B cell (primary cell): ENCODE measurements around the gene KREMEN2. TPM values are rescaled to one million over a fixed set of nuclear protein-coding genes. Genes with fewer than 3 reads are reported as not detected.

Experiments used
- ATAC-seq: fragments of 200-7000 bp; cut with Tn5 transposase; one replicate; pipeline ENCODE4 v1.10.0; 2021; ENCODE audit warnings: low read depth, mild to moderate bottlenecking, moderate number of reproducible peaks, moderate library complexity
- CTCF ChIA-PET: fragments of 350-600 bp; sonication (Branson Sonifier 250); formaldehyde crosslinking; loops from one replicate; lab custom pipeline; 2021; ENCODE audit warnings: antibody characterized with exemption, inconsistent platforms; lab: Charles Lee
- POLR2A ChIA-PET: fragments of 350-600 bp; sonication (Branson Sonifier 250); formaldehyde crosslinking; loops from one replicate; lab custom pipeline; 2021; ENCODE audit warnings: antibody characterized with exemption; lab: Charles Lee
- DNase-seq: peaks from one replicate; pipeline ENCODE4 v3.0.0; 2013
- H2AFZ ChIP-seq: 2 replicates; pipeline ENCODE4 v1.6.1; 2012; ENCODE audit warnings: mild to moderate bottlenecking, low read depth, low read length; ENCODE audit not compliant: insufficient read depth, poor library complexity, severe bottlenecking
- H3K27ac ChIP-seq, 2 donors: 1 replicate in 1 of 2; 2 replicates in 1 of 2; pipeline ENCODE4 v1.5.1; 2012 to 2013; ENCODE audit warnings: low read length in 2 of 2, mild to moderate bottlenecking in 2 of 2, moderate library complexity in 1 of 2
- H3K27me3 ChIP-seq, 4 experiments: fragments of 200-600 bp in 1 of 4; sonication (generic) in 1 of 4; replicated peaks in 1 of 4; 1 replicate in 2 of 4; 2 replicates in 2 of 4; pipeline versions ENCODE4 v1.6.1 to v1.7.0; 2013 to 2016; ENCODE audit warnings: low read length in 3 of 4, mild to moderate bottlenecking in 2 of 4, mixed read lengths in 1 of 4, moderate library complexity in 1 of 4; ENCODE audit not compliant: insufficient read depth in 4 of 4, control insufficient read depth in 3 of 4; ENCODE audit errors: control extremely low read depth in 1 of 4
- H3K36me3 ChIP-seq, 2 experiments: replicated peaks in 1 of 2; 1 replicate in 1 of 2; 2 replicates in 1 of 2; pipeline versions ENCODE4 v1.6.1 to v1.7.1; 2013; ENCODE audit warnings: low read length in 1 of 2; ENCODE audit not compliant: insufficient read depth in 2 of 2, control insufficient read depth in 1 of 2; ENCODE audit errors: control extremely low read depth in 1 of 2, extremely low read depth in 1 of 2
- H3K4me1 ChIP-seq, 2 donors: fragments of 200-600 bp in 1 of 2; sonication (generic) in 1 of 2; 1 replicate in 1 of 2; 2 replicates in 1 of 2; pipeline versions ENCODE4 v1.5.1 to v1.6.1; 2013 to 2017; ENCODE audit warnings: low read length in 2 of 2; ENCODE audit not compliant: control insufficient read depth in 2 of 2, insufficient read depth in 2 of 2
- H3K4me2 ChIP-seq: replicated peaks from 2 replicates; pipeline ENCODE3; 2012; ENCODE audit warnings: mild to moderate bottlenecking, low read depth, low read length; ENCODE audit not compliant: poor library complexity, severe bottlenecking
- H3K4me3 ChIP-seq, 5 experiments: fragments of 200-600 bp in 1 of 5; sonication (generic) in 1 of 5; 1 replicate in 3 of 5; 2 replicates in 2 of 5; pipeline versions ENCODE4 v1.5.1 to v1.7.0; 2011 to 2016; ENCODE audit warnings: low read length in 4 of 5, mild to moderate bottlenecking in 4 of 5, low read depth in 2 of 5, control low read depth in 1 of 5, moderate library complexity in 1 of 5; ENCODE audit not compliant: insufficient read depth in 1 of 5; ENCODE audit errors: control extremely low read depth in 1 of 5, extremely low read depth in 1 of 5
- H3K79me2 ChIP-seq: fragments of 200-600 bp; sonication (generic); one replicate; pipeline ENCODE4 v1.6.0; 2016; ENCODE audit warnings: low read length; ENCODE audit not compliant: control insufficient read depth, insufficient read depth
- H3K9ac ChIP-seq: fragments of 200-600 bp; sonication (generic); 2 replicates; pipeline ENCODE4 v1.6.1; 2017; ENCODE audit warnings: mild to moderate bottlenecking, low read length, moderate library complexity
- H3K9me3 ChIP-seq, 3 donors: one replicate each; pipeline versions ENCODE4 v1.6.1 to v1.7.1; 2013; ENCODE audit warnings: low read length in 2 of 3; ENCODE audit not compliant: control insufficient read depth in 2 of 3, insufficient read depth in 1 of 3; ENCODE audit errors: control extremely low read depth in 1 of 3
- H4K20me1 ChIP-seq: 2 replicates; pipeline ENCODE4 v1.6.0; 2012; ENCODE audit warnings: mild to moderate bottlenecking, low read length; ENCODE audit not compliant: insufficient read depth, control insufficient read depth, poor library complexity, severe bottlenecking
- H3K27ac Mint-ChIP-seq: one replicate; pipeline ENCODE4 v1.8.0; 2021; ENCODE audit warnings: mixed read lengths
- H3K27me3 Mint-ChIP-seq: one replicate; pipeline ENCODE4 v1.8.0; 2021; ENCODE audit warnings: mixed read lengths
- H3K4me1 Mint-ChIP-seq: one replicate; pipeline ENCODE4 v1.8.0; 2021; ENCODE audit warnings: mixed read lengths
- H3K4me3 Mint-ChIP-seq: one replicate; pipeline ENCODE4 v1.8.0; 2021; ENCODE audit warnings: mixed read lengths
- H3K9me3 Mint-ChIP-seq: one replicate; pipeline ENCODE4 v1.8.0; 2022; ENCODE audit warnings: mixed read lengths; ENCODE audit not compliant: insufficient read depth
- CTCF ChIP-seq: fragments of 200-600 bp; IDR thresholded peaks from one replicate; pipeline ENCODE4 v1.8.0; 2022; ENCODE audit warnings: antibody characterized with exemption, mild to moderate bottlenecking
- EZH2 ChIP-seq: IDR thresholded peaks from 2 replicates; pipeline ENCODE4 v1.6.1; 2012; ENCODE audit warnings: borderline replicate concordance, low read depth, mild to moderate bottlenecking, moderate library complexity, low read length; ENCODE audit not compliant: insufficient read depth, poor library complexity, severe bottlenecking
- WGBS: methylation state at CpG from one replicate; pipeline ENCODE4 v1.1.5; 2013; ENCODE audit warnings: missing lambda C conversion rate; ENCODE audit not compliant: insufficient coverage; 5-methylcytosine and 5-hydroxymethylcytosine counted together
- intact Hi-C: fragments of 100-400 bp; cut with micrococcal nuclease; formaldehyde crosslinking; loops from one replicate; pipeline ENCODE4 v1.10.0; 2022
- polyA plus RNA-seq: library from polyadenylated mRNA; depleted of rRNA; stranded (reverse); fragments of >200 nt; gene quantifications from 2 replicates; pipeline ENCODE4 v1.2.3, GENCODE V29; 2012
- total RNA-seq, 2 donors: library from RNA; stranded (reverse); fragments of 120-200 nt in 1 of 2; gene quantifications; 1 replicate in 1 of 2; 2 replicates in 1 of 2; pipeline versions ENCODE4 v1.2.3 to v1.2.4, GENCODE V29; 2013 to 2022

Gene KREMEN2
- total and polyA plus RNA-seq, 2 donors (not counting 1 experiment from before 2014, with no cell fraction given): 0.17 to 1.1 TPM

- no peaks in the 10 kb centered on the region for H3K9me3 Mint-ChIP-seq
- Histone ChIP-seq H3K9ac (no peak overlapping the region), H3K9me3 (peaks cover 0 to 18% (median 0%) of the 10 kb centered on the region in 3 donors), H3K4me2 (peak overlapping the region; percentile 68), H4K20me1 (no peaks in the 10 kb centered on the region), H3K27me3 (peaks cover 0 to 10% (median 2%) of the 10 kb centered on the region in 4 experiments), H3K27ac (no peak overlapping the region), H3K4me1 (peaks cover 25 to 32% of the 10 kb centered on the region in 2 donors), H2AFZ (no peak overlapping the region), H3K4me3 (no peak overlapping the region), H3K36me3 (no peaks in the 10 kb centered on the region), H3K79me2 (no peaks in the 10 kb centered on the region)
- under 1% methylated on average over 66 of the region's 67 CpGs for WGBS
- ATAC-seq: no peak
- CTCF ChIA-PET: interaction anchor here (0.6 to 9.6 kb wide), 18 partner anchors 14 to 160 kb away, joined by 3 to 213 read pairs (median 4); partner anchors contain the start of genes CLDN6, HCFC1R1, THOC6 and TNFRSF12A
- H3K4me1 Mint-ChIP-seq: peaks cover 26% of the 10 kb centered on the region
- DNase-seq: no peak
- intact Hi-C loops: loop anchor here (1.0 kb wide), 2 partner anchors 20 to 24 kb away; partner anchors contain the start of genes PKMYT1 and THOC6
- TF ChIP-seq EZH2 (no peak), CTCF (no peak)
- POLR2A ChIA-PET: interaction anchor here (1.1 kb wide), 2 partner anchors 16 to 18 kb away, joined by 5 to 9 read pairs; partner anchors contain the start of genes HCFC1R1 and TNFRSF12A
- H3K27ac Mint-ChIP-seq: no peak overlapping the region
- peaks cover 9% of the 10 kb centered on the region for H3K27me3 Mint-ChIP-seq
- H3K4me3 Mint-ChIP-seq: peak overlapping the region; percentile 71
Observed at GRCh38 chr16:3004319-3004718, 40.2 kb downstream of the KREMEN2 start.

GRCh38 chr16:3004781-3005284, 40.8 kb downstream of the KREMEN2 start:
- Histone ChIP-seq H3K36me3 (no peaks in the 10 kb centered on the region), H3K27ac (no peak overlapping the region), H3K9ac (no peak overlapping the region), H2AFZ (no peak overlapping the region), H3K4me3 (peak overlapping the region in 2 of 5 experiments; percentile 21 to 29), H4K20me1 (no peaks in the 10 kb centered on the region), H3K9me3 (peaks cover 0 to 18% (median 0%) of the 10 kb centered on the region in 3 donors), H3K79me2 (no peaks in the 10 kb centered on the region), H3K27me3 (peaks cover 0 to 10% (median 3%) of the 10 kb centered on the region in 4 experiments), H3K4me1 (peaks cover 25 to 32% of the 10 kb centered on the region in 2 donors), H3K4me2 (peak overlapping the region; percentile 68)
- Mint-ChIP-seq H3K27me3 (peaks cover 9% of the 10 kb centered on the region), H3K4me1 (peaks cover 26% of the 10 kb centered on the region), H3K4me3 (peak overlapping the region; percentile 71), H3K9me3 (no peaks in the 10 kb centered on the region), H3K27ac (no peak overlapping the region)
- ChIA-PET POLR2A (no interaction called here), CTCF (interaction anchor here (1.0 to 9.6 kb wide), 4 partner anchors 17 to 124 kb away, joined by 3 to 213 read pairs (median 32); partner anchors contain the start of genes HCFC1R1, THOC6 and TNFRSF12A)
- DNase-seq: no peak
- TF ChIP-seq EZH2 (no peak), CTCF (no peak)
- 11% methylated on average over 21 of the region's 25 CpGs for whole genome bisulfite sequencing
- ATAC-seq: no peak
- intact Hi-C loops: loop anchor here (1.0 kb wide), 2 partner anchors 19 to 25 kb away; partner anchors contain the start of genes PKMYT1 and THOC6
